Measurements from ENCODE around the gene SCAF11.

Gene SCAF11

GRCh38 chr12:45914090-45914489 is 76.3 kb downstream of the SCAF11 start:
- Histone ChIP-seq H3K4me3 (ENCODE audit: low read depth, low read length) (no peak overlapping the region), H3K79me2 (ENCODE audit: control insufficient read depth, insufficient read depth, low read length, unreplicated experiment) (no peaks in the 10 kb centered on the region), H3K27ac (ENCODE audit: low read depth, low read length) (no peak overlapping the region), H3K36me3 (ENCODE audit: insufficient read depth, low read length) (peaks cover 4% of the 10 kb centered on the region; the same call in 1 of the 2 replicates), H3K4me1 (ENCODE audit: control insufficient read depth, insufficient read depth, low read length, unreplicated experiment) (peaks cover 7% of the 10 kb centered on the region), H3K27me3 (ENCODE audit: insufficient read depth, low read length) (no peaks in the 10 kb centered on the region), H2AFZ (ENCODE audit: low read length, unreplicated experiment) (no peak overlapping the region)

- no peak overlapping the region for H3K4me3 ChIP-seq (ENCODE audit: low read depth, low read length)
- H3K27me3 ChIP-seq (ENCODE audit: insufficient read depth, low read length), result no peaks in the 10 kb centered on the region
- H3K4me1 ChIP-seq (ENCODE audit: control insufficient read depth, insufficient read depth, low read length, unreplicated experiment), result peaks cover 7% of the 10 kb centered on the region
- H2AFZ ChIP-seq (ENCODE audit: low read length, unreplicated experiment), result no peak overlapping the region
- no peak overlapping the region for H3K27ac ChIP-seq (ENCODE audit: low read depth, low read length)
- no peaks in the 10 kb centered on the region for H3K79me2 ChIP-seq (ENCODE audit: control insufficient read depth, insufficient read depth, low read length, unreplicated experiment)
- peaks cover under 1% of the 10 kb centered on the region; the same call in 1 of the 2 replicates for H3K36me3 ChIP-seq (ENCODE audit: insufficient read depth, low read length)
Measured at GRCh38 chr12:45913631-45914030, 76.7 kb downstream of the SCAF11 start.

- Histone ChIP-seq H3K79me2 (ENCODE audit: control insufficient read depth, insufficient read depth, low read length, unreplicated experiment) (no peaks in the 10 kb centered on the region), H3K4me1 (ENCODE audit: control insufficient read depth, insufficient read depth, low read length, unreplicated experiment) (peaks cover 7% of the 10 kb centered on the region), H3K36me3 (ENCODE audit: insufficient read depth, low read length) (no peaks in the 10 kb centered on the region), H2AFZ (ENCODE audit: low read length, unreplicated experiment) (no peak overlapping the region), H3K4me3 (ENCODE audit: low read depth, low read length) (no peak overlapping the region), H3K27me3 (ENCODE audit: insufficient read depth, low read length) (no peaks in the 10 kb centered on the region), H3K27ac (ENCODE audit: low read depth, low read length) (no peak overlapping the region)
Measured at GRCh38 chr12:45912774-45913173, 77.6 kb downstream of the SCAF11 start.

- H3K4me1 ChIP-seq (ENCODE audit: control insufficient read depth, insufficient read depth, low read length, unreplicated experiment), result peaks cover 5% of the 10 kb centered on the region
- H2AFZ ChIP-seq (ENCODE audit: low read length, unreplicated experiment), result no peak overlapping the region
- H3K27me3 ChIP-seq (ENCODE audit: insufficient read depth, low read length), result no peaks in the 10 kb centered on the region
- no peaks in the 10 kb centered on the region for H3K36me3 ChIP-seq (ENCODE audit: insufficient read depth, low read length)
- H3K4me3 ChIP-seq (ENCODE audit: low read depth, low read length), result no peak overlapping the region
- no peaks in the 10 kb centered on the region for H3K79me2 ChIP-seq (ENCODE audit: control insufficient read depth, insufficient read depth, low read length, unreplicated experiment)
- H3K27ac ChIP-seq (ENCODE audit: low read depth, low read length), result no peak overlapping the region
Measured at GRCh38 chr12:45909041-45909713, 81.2 kb downstream of the SCAF11 start.

DNA sequence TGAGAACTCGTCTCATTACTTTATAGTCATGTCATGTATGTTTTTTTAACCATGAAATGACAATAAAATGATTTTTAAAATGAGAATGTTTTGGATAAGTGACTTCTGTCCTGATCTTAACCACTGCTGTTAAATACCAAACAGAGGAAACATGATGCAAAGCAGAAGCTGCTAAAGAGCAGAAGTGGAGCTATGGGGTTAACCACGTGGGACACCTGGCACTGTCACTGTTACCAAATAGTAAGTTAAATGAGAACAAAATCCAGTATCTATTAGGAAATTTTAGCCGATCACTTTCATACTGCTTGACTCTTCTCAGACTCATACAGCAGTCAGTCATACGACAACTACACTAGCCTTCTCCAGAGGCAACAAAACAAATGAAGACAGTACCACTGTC is 82.4 kb downstream of the SCAF11 start:
- no peaks in the 10 kb centered on the region for H3K36me3 ChIP-seq (ENCODE audit: insufficient read depth, low read length)
- H3K4me1 ChIP-seq (ENCODE audit: control insufficient read depth, insufficient read depth, low read length, unreplicated experiment), result no peaks in the 10 kb centered on the region
- H2AFZ ChIP-seq (ENCODE audit: low read length, unreplicated experiment), result no peak overlapping the region
- H3K79me2 ChIP-seq (ENCODE audit: control insufficient read depth, insufficient read depth, low read length, unreplicated experiment), result no peaks in the 10 kb centered on the region
- H3K4me3 ChIP-seq (ENCODE audit: low read depth, low read length), result no peak overlapping the region
- H3K27me3 ChIP-seq (ENCODE audit: insufficient read depth, low read length), result no peaks in the 10 kb centered on the region
- H3K27ac ChIP-seq (ENCODE audit: low read depth, low read length), result no peak overlapping the region

GRCh38 chr12:45898094-45898493 is 92.3 kb downstream of the SCAF11 start:
- no peaks in the 10 kb centered on the region for H3K27me3 ChIP-seq (ENCODE audit: insufficient read depth, low read length)
- H3K4me1 ChIP-seq (ENCODE audit: control insufficient read depth, insufficient read depth, low read length, unreplicated experiment), result no peaks in the 10 kb centered on the region
- H3K36me3 ChIP-seq (ENCODE audit: insufficient read depth, low read length), result peaks cover 13% of the 10 kb centered on the region
- no peaks in the 10 kb centered on the region for H3K79me2 ChIP-seq (ENCODE audit: control insufficient read depth, insufficient read depth, low read length, unreplicated experiment)
- no peak overlapping the region for H3K27ac ChIP-seq (ENCODE audit: low read depth, low read length)
- H2AFZ ChIP-seq (ENCODE audit: low read length, unreplicated experiment), result no peak overlapping the region
- no peak overlapping the region for H3K4me3 ChIP-seq (ENCODE audit: low read depth, low read length)

- Histone ChIP-seq H3K79me2 (ENCODE audit: control insufficient read depth, insufficient read depth, low read length, unreplicated experiment) (no peaks in the 10 kb centered on the region), H3K36me3 (ENCODE audit: insufficient read depth, low read length) (peaks cover 14% of the 10 kb centered on the region), H3K4me1 (ENCODE audit: control insufficient read depth, insufficient read depth, low read length, unreplicated experiment) (no peaks in the 10 kb centered on the region), H3K4me3 (ENCODE audit: low read depth, low read length) (no peak overlapping the region), H3K27ac (ENCODE audit: low read depth, low read length) (no peak overlapping the region), H3K27me3 (ENCODE audit: insufficient read depth, low read length) (no peaks in the 10 kb centered on the region), H2AFZ (ENCODE audit: low read length, unreplicated experiment) (no peak overlapping the region)
Measured at GRCh38 chr12:45895961-45896360, 94.4 kb downstream of the SCAF11 start.

GRCh38 chr12:45893240-45893639 is 97.1 kb downstream of the SCAF11 start:
- H3K4me3 ChIP-seq (ENCODE audit: low read depth, low read length), result no peak overlapping the region
- peaks cover 14% of the 10 kb centered on the region for H3K36me3 ChIP-seq (ENCODE audit: insufficient read depth, low read length)
- no peaks in the 10 kb centered on the region for H3K27me3 ChIP-seq (ENCODE audit: insufficient read depth, low read length)
- no peak overlapping the region for H3K27ac ChIP-seq (ENCODE audit: low read depth, low read length)
- no peaks in the 10 kb centered on the region for H3K4me1 ChIP-seq (ENCODE audit: control insufficient read depth, insufficient read depth, low read length, unreplicated experiment)
- H3K79me2 ChIP-seq (ENCODE audit: control insufficient read depth, insufficient read depth, low read length, unreplicated experiment), result no peaks in the 10 kb centered on the region
- no peak overlapping the region for H2AFZ ChIP-seq (ENCODE audit: low read length, unreplicated experiment)

GRCh38 chr12:45890276-45890675 is 100.1 kb downstream of the SCAF11 start:
- no peaks in the 10 kb centered on the region for H3K27me3 ChIP-seq (ENCODE audit: insufficient read depth, low read length)

DNA sequence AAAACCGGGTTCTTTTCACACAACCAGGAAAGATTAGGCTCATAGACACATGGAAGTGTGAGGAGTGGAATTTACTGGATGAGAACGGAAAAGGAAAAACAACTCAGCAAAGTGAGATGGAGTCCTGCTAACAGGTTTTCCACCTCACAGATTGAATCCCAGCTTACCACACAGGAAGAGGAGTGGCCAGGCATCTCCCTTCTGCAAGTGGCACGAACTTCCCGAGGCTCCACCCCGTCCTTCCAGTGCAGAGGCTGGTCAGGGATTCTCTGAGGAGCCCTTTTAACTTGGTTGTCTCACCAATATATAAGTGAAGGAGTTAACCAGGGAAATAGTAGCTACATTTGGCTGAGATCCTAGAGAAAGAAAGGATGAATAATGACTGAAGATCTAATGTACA is 102.8 kb downstream of the SCAF11 start:
- Histone ChIP-seq H3K27ac (ENCODE audit: low read depth, low read length) (no peak overlapping the region), H3K79me2 (ENCODE audit: control insufficient read depth, insufficient read depth, low read length, unreplicated experiment) (no peaks in the 10 kb centered on the region), H3K4me3 (ENCODE audit: low read depth, low read length) (no peak overlapping the region), H3K4me1 (ENCODE audit: control insufficient read depth, insufficient read depth, low read length, unreplicated experiment) (no peaks in the 10 kb centered on the region), H3K36me3 (ENCODE audit: insufficient read depth, low read length) (peaks cover 14% of the 10 kb centered on the region), H2AFZ (ENCODE audit: low read length, unreplicated experiment) (no peak overlapping the region), H3K27me3 (ENCODE audit: insufficient read depth, low read length) (no peaks in the 10 kb centered on the region)

More at GRCh38 chr12:45890276-45890675, 100.1 kb downstream of the SCAF11 start:
- peaks cover 19% of the 10 kb centered on the region for H3K36me3 ChIP-seq (ENCODE audit: insufficient read depth, low read length)
- H2AFZ ChIP-seq (ENCODE audit: low read length, unreplicated experiment), result no peak overlapping the region
- H3K4me1 ChIP-seq (ENCODE audit: control insufficient read depth, insufficient read depth, low read length, unreplicated experiment), result no peaks in the 10 kb centered on the region
- H3K27ac ChIP-seq (ENCODE audit: low read depth, low read length), result no peak overlapping the region
- no peaks in the 10 kb centered on the region for H3K79me2 ChIP-seq (ENCODE audit: control insufficient read depth, insufficient read depth, low read length, unreplicated experiment)
- H3K4me3 ChIP-seq (ENCODE audit: low read depth, low read length), result no peak overlapping the region

DNA sequence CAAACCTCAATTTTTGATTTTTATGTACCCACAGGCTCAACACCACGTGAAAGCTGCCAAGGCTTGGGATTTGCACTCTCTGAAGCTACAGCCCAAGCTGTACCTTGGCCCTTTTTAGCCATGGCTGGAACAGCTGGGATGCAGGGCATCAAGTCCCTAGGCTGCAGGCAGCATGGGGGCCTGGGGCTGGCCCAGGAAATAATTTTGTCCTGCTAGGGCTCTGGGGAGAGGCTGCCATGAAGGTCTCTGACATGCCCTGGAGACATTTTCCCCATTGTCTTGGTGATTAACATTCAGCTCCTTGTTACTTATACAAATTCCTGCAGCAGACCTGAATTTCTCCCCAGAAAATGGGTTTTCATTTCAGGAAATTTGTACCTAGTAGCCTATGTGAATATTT is 103.7 kb downstream of the SCAF11 start:
- Histone ChIP-seq H3K4me3 (ENCODE audit: low read depth, low read length) (no peak overlapping the region), H2AFZ (ENCODE audit: low read length, unreplicated experiment) (no peak overlapping the region), H3K79me2 (ENCODE audit: control insufficient read depth, insufficient read depth, low read length, unreplicated experiment) (no peaks in the 10 kb centered on the region), H3K27me3 (ENCODE audit: insufficient read depth, low read length) (no peaks in the 10 kb centered on the region), H3K4me1 (ENCODE audit: control insufficient read depth, insufficient read depth, low read length, unreplicated experiment) (no peaks in the 10 kb centered on the region), H3K27ac (ENCODE audit: low read depth, low read length) (no peak overlapping the region), H3K36me3 (ENCODE audit: insufficient read depth, low read length) (peaks cover 18% of the 10 kb centered on the region)

Measured in ACC112 (cell line).